Kasumi-1 (cell line): ENCODE results near the gene TMEM163.
A peak's percentile ranks its signal among the peaks of the same experiment; 100 is the strongest.
"Not testable (repeated sequence)": the region's sequence is repeated elsewhere in the genome, so short reads cannot be mapped to it uniquely, and the experiment has no call there.

Experiments
- DNase-seq, 2 experiments: peaks; one replicate each; lab custom pipeline; 2025; lab: John Stamatoyannopoulos, UW

Gene TMEM163

GRCh38 chr2:134489732-134490384, 228.9 kb downstream of the TMEM163 start:
- DNase-seq, result no peak

GRCh38 chr2:134482766-134483340, 235.9 kb downstream of the TMEM163 start:
- no peak for DNase-seq

GRCh38 chr2:134482131-134482723, 236.6 kb downstream of the TMEM163 start:
- no peak for DNase-seq

DNA sequence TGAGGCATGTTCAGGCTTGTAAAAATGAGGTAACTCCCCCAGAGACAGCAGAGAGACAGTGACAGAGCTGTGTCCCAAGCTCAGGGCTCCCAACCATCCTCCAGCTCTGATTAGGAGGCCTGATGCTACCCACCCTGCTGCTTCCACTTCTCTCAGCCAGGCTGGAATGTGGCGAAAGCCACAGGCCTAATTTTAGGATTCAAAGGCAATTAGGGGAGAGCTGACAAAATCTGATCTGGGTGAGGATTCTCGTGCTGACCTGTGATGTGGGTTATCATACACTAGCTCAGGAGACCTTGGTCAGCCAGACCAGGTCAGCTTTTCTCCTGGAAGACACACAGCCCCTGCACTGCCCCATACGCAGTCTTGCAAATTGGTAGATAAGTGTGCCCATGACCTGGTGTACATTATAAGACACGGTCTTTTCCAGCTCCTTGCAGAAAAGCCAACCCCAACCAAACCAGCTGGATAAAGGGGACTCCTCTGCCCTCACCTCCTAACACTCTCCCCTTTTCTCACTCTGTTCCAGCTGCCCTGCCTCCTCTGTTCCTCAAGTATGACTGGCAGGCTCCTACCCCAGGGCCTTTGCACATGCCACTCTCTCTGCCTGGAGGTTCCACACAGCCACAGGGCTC, 239.0 kb downstream of the TMEM163 start:
- DNase-seq, result no peak

GRCh38 chr2:134476982-134477381, 241.8 kb downstream of the TMEM163 start:
- not testable (repeated sequence) for DNase-seq

- DNase-seq, result no peak
Measured at GRCh38 chr2:134470561-134471168, 248.1 kb downstream of the TMEM163 start.

DNA sequence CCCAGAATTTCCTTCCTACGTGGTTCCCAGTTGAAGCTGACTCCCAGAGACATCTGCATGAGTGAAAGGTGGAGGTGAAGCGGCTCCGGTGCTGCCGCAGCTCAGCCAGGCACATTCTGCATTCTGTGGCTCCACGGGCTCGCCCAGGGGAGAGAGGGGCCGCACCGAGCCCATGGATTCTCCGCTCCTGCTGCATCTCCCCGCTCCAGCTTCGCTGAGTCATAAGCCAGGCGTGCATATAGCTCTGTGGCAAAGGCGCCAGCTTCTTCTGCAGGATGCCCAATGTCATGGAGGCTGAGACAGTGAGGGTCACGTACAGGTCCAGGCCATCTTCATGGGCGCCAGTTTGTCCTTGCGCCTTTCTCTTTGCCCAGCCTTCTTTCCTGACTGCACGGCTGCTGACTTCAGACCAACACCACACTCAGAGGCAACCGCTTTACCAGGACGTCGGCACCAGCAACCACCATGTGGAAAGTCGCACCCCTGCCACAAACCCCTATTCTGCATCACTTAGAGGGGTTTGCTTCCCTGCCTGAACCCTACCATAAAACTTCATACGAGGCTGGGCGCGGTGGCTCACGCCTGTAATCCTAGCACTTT, 249.2 kb downstream of the TMEM163 start:
- DNase-seq, result no peak

DNA sequence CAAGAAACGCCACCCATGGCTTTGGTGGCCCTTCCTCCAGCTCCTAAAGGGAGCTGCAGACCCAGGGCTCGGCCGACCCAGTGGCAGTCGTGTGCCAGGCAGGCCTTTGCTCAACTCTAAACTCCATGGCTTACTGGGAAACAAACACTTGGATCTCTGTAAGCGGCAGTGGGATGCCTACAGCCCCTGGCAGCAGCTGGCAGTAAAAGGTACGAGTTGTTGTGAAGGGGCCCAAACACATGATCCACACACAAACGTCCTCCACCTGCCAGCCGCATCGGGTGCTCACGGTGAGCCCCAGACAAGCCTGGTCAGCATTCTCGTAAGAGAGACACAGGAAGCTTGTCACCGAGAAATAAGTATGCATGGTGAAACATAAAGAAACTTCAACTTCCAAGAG, 250.0 kb downstream of the TMEM163 start:
- DNase-seq, result no peak

GRCh38 chr2:134468164-134468563, 250.6 kb downstream of the TMEM163 start:
- no peak for DNase-seq

- no peak for DNase-seq
Measured at GRCh38 chr2:134466141-134466540, 252.7 kb downstream of the TMEM163 start.

DNA sequence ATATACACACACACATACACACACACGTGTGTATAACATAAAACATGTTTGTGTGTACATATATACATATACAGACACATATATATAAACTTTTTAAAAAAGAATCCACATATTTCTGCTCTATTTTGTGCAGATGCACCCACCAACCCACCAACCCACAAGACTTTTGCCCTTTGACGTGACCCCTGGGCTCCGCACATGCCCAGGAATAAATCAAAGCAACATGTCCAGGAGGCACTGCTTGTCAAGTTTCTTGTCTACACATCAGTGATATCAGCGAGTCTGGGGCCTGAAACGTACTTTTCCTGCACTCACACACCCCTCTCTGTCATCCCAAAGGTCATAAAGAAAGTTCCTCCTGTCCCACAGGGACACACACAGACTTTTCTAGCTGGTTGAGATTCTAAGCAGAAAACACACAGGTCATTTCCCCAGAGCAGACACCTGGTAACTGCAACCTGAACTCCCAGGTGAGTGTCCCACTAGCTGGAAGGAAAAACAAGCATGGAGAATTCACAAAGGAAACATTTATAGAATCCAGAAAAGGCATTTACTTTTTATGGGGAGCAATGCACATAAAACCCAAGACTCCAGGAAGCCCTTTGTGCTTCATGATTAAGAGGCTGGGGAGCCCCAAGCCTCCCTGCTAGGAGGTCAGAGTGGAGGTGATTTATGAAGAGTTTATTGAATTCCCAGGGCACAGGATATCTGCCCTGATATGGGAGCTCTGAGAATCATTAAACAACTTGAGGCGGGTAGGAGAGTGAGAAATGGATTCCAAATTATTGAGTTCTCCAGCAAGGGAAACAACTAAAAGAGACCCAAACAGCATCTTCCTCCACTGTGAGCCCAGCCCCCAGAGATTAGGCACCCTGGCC, 253.3 kb downstream of the TMEM163 start:
- DNase-seq, result no peak

GRCh38 chr2:134463699-134464022, 255.1 kb downstream of the TMEM163 start:
- DNase-seq, result no peak

DNA sequence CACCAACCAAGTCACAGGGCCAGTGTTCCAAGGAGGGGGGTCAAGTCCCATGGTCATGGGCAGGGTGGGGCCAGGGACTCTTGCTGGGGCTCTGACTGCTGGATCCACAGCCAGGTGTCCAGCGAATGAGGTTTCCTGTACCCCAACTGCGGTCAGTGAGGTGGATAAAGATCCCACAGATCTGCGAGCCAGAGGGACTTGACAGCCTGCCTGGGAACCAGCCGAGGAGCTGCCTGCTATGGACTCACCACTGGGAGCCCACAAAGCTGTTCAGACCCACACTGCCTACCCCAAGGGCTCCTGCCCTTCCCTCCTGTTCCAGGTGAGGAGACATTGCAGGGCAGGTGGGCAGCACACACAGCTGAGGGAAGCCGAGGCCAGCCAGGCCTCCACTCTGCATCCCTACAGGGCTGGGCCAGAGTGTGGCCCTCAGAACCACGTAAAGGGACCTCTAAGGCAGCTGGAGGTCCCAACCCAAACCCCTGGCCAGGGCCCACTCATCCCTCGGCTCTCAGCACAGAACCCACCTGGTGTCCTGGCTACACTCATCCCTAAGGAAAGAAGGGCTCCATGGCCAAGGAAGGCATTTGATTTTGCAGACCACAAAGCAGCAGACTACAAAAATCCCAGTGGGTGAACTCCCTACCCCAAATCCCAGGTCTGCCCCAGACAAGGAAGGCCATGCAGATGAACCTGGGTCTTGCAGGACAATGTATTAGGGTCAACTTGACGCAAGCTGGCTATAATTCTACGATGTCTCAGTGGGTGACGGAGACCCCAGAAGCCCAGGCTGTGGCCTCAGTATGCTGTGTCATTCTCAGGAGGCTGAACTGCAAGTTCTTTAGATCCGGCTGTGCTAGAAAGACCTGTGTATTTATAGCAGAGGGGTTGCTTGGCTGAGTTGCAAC, 255.8 kb downstream of the TMEM163 start:
- DNase-seq, result no peak

DNA sequence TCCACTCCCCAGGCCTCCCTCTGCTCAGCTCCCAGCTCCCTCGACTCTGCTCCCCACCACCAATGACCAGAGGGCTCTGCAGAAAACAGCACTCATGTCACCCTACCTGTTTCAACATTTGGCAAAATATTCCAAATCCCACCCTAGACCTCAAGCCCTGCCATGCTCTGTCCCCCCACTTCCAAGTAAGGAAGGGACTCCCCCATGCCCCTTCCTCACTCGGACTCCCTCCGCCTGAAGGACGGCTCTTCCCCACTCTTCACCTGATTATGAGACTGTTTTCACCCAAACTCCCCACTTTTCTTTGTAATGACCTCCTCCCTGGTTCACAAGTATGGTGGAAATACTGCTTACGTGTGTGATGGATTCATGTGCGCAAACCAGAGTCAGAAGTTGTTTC, 256.5 kb downstream of the TMEM163 start:
- no peak for DNase-seq

DNA sequence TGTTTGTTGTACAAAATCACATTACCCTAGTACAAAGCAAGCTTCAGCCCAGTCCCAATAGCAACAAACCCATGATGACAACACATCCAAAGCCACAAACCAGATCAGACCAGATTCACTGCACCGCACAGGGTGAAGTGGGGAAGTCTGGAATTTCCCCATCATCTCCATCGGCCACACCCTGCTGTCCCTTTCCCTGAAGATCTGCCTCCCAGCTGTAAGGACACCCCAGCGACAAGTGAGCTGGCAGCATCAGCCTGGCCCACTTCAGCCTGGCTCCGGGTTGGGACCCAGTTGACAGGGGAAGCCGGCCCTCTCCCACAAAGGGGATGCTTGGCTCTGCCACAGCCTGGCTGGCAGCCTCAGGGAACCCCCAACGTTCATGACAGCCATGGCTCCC, 257.3 kb downstream of the TMEM163 start:
- DNase-seq, result no peak

DNA sequence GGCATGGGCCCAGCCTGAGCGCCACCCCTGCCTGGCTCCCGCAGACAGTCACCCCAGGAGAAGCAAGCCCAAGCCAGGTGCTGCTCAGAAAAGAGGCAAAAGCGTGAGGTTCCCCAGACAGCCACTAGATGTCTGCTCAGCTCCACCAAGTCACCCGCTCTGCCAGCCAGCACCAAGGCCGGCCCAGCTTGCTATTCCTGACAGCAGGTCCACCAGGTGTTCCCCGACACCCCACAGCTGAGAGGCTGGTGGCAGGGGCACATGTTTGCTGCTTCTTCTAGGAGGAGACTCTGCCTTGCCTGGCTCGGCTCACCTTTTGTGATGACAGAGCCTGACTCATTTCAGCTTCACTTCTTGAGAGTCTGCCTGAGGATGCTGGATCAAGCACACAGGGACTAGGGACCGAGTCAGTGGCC, 258.2 kb downstream of the TMEM163 start:
- DNase-seq, result peak; percentile 66 to 75

DNA sequence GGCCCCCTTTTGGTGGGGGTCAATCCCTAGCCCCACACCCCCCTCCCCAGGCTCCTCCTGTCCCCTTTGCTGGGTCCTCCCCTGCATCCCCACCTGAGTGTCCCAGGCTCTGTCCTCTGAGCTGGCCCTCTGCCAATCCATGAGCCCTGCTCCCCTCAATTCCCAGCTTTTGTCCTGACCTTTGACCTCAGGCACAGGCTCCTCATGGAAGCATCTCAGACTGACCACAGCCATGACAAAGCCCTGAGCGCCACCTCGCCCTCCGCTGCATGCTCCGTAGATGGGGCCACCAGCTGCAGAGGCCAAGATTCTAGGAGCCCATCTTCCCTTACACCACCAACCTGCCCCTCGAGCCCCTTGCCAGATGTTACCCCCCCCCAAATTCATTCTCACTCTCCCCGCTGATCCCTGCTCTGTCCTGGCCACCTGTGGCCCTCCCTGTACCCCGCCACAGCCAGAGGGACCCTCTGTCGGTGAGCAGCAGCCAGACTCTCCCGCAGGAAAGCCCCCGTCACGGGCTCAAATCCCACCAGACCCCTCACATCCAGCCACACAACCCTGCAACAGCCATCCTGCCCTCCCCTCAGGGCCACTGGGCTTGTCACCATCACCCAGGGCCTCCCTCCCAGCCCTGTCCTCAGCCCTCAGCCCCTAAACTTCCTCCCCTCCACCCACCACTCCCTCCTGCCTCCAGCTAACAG, 258.9 kb downstream of the TMEM163 start:
- no peak for DNase-seq

- DNase-seq, result no peak
Measured at GRCh38 chr2:134458950-134459349, 259.9 kb downstream of the TMEM163 start.

- no peak for DNase-seq
Measured at GRCh38 chr2:134458473-134458853, 260.3 kb downstream of the TMEM163 start.
